HCT116 (cell line): ENCODE results near the gene CHAF1A. TPM values are rescaled to one million over a fixed set of nuclear protein-coding genes. Genes with fewer than 3 reads are reported as not detected.

Experiments
- ATAC-seq: fragments of 200-7000 bp; cut with Tn5 transposase; 2 replicates; pipeline ENCODE4 v1.9.1; 2020; ENCODE audit warnings: mild to moderate bottlenecking, moderate library complexity
- BruUV-seq: library from RNA; stranded (reverse); fragments of 400-500 nt; replicated peaks from 2 replicates; lab custom pipeline; 2021; lab: Mats Ljungman, UMichigan
- CTCF ChIA-PET: fragments of 300-600 bp; sonication (Branson Sonifier 250); formaldehyde crosslinking; loops from one replicate; lab custom pipeline; 2021; ENCODE audit warnings: antibody characterized with exemption; lab: Charles Lee
- POLR2A ChIA-PET: fragments of 300-600, 350-600 bp; sonication (Branson Sonifier 250); formaldehyde crosslinking; loops from one replicate; lab custom pipeline; 2021; ENCODE audit warnings: antibody characterized with exemption; lab: Charles Lee
- RAD21 ChIA-PET, 2 experiments: fragments of 300-600 bp; sonication (Branson Sonifier 250); formaldehyde crosslinking; loops; one replicate each; lab custom pipeline; 2023; ENCODE audit warnings: low total read pairs in 2 of 2; ENCODE audit not compliant: uncharacterized antibody in 2 of 2, unreplicated experiment in 2 of 2, low non-redundant PET in 1 of 2; lab: Charles Lee
- DNase-seq: peaks from one replicate; pipeline ENCODE4 v3.0.0-alpha.2; 2010; ENCODE audit warnings: low read depth, low spot score
- H2AFZ ChIP-seq: fragments of 200-600 bp; shearing (Covaris generic), sonication (generic); 2 replicates; pipeline ENCODE4 v1.6.1; 2017; ENCODE audit warnings: low read depth, mixed run types, mixed read lengths, antibody characterized with exemption, low read length; ENCODE audit not compliant: poor library complexity, severe bottlenecking
- H3K27ac ChIP-seq: 2 replicates; pipeline ENCODE4 v1.5.1; 2012; ENCODE audit warnings: low read depth, low read length
- H3K27me3 ChIP-seq: fragments of 200-600 bp; sonication (generic); 2 replicates; pipeline ENCODE4 v1.6.1; 2016; ENCODE audit warnings: mixed run types, low read length, mixed read lengths; ENCODE audit not compliant: insufficient read depth
- H3K36me3 ChIP-seq, 2 experiments: fragments of 200-500 bp in 1 of 2; fragments of 200-600 bp in 1 of 2; sonication (Bioruptor generic) in 1 of 2; sonication (generic) in 1 of 2; 2 replicates each; pipeline versions ENCODE4 v1.5.1 to v1.6.1; 2014 to 2016; ENCODE audit warnings: low read length in 2 of 2, inconsistent platforms in 1 of 2, mixed read lengths in 1 of 2, mixed run types in 1 of 2; ENCODE audit not compliant: insufficient read depth in 2 of 2, control insufficient read depth in 1 of 2
- H3K4me1 ChIP-seq, 2 experiments: fragments of 200-600 bp in 1 of 2; sonication (generic) in 1 of 2; 2 replicates each; pipeline versions ENCODE4 v1.5.1 to v1.6.1; 2012 to 2017; ENCODE audit warnings: low read length in 2 of 2, inconsistent platforms in 1 of 2, mild to moderate bottlenecking in 1 of 2, mixed read lengths in 1 of 2, mixed run types in 1 of 2, moderate library complexity in 1 of 2; ENCODE audit not compliant: insufficient read depth in 2 of 2, control insufficient read depth in 1 of 2
- H3K4me2 ChIP-seq: fragments of 200-600 bp; sonication (generic); 2 replicates; pipeline ENCODE4 v1.6.1; 2017; ENCODE audit warnings: mixed run types, low read length, mixed read lengths
- H3K4me3 ChIP-seq, 2 experiments: fragments of 200-600 bp in 1 of 2; sonication (generic) in 1 of 2; replicated peaks in 1 of 2; 2 replicates each; pipeline ENCODE4 v1.5.1; 2011 to 2016; ENCODE audit warnings: low read length in 2 of 2, control low read depth in 1 of 2, low read depth in 1 of 2, mild to moderate bottlenecking in 1 of 2, mixed read lengths in 1 of 2, mixed run types in 1 of 2
- H3K79me2 ChIP-seq: fragments of 200-600 bp; sonication (generic); 2 replicates; pipeline ENCODE4 v1.6.1; 2017; ENCODE audit warnings: mild to moderate bottlenecking, mixed run types, low read length, moderate library complexity, mixed read lengths; ENCODE audit not compliant: insufficient read depth
- H3K9ac ChIP-seq: fragments of 200-600 bp; sonication (generic); 2 replicates; pipeline ENCODE4 v1.6.1; 2016; ENCODE audit warnings: low read length, mixed read lengths
- H3K9me2 ChIP-seq: fragments of 200-600 bp; sonication (generic), shearing (Covaris generic); 2 replicates; pipeline ENCODE4 v1.6.1; 2017; ENCODE audit warnings: mixed run types, mild to moderate bottlenecking, moderate library complexity; ENCODE audit not compliant: insufficient read depth
- H3K9me3 ChIP-seq, 2 experiments: fragments of 200-500 bp in 1 of 2; fragments of 200-600 bp in 1 of 2; sonication (Bioruptor generic) in 1 of 2; sonication (generic) in 1 of 2; 2 replicates each; pipeline ENCODE4 v1.6.1; 2014 to 2017; ENCODE audit warnings: low read length in 2 of 2, mixed read lengths in 2 of 2, inconsistent platforms in 1 of 2, low read depth in 1 of 2, mild to moderate bottlenecking in 1 of 2, mixed run types in 1 of 2, moderate library complexity in 1 of 2; ENCODE audit not compliant: control insufficient read depth in 1 of 2, insufficient read depth in 1 of 2
- H4K20me1 ChIP-seq: fragments of 200-600 bp; sonication (generic), shearing (Covaris generic); 2 replicates; pipeline ENCODE4 v1.6.1; 2017; ENCODE audit warnings: mixed run types, mild to moderate bottlenecking, moderate library complexity; ENCODE audit not compliant: insufficient read depth
- CBX3 ChIP-seq: IDR thresholded peaks from 2 replicates; pipeline ENCODE4 v1.6.1; 2012; ENCODE audit warnings: low read depth
- CEBPB ChIP-seq: IDR thresholded peaks from 2 replicates; pipeline ENCODE4 v1.6.1; 2012; ENCODE audit warnings: low read depth
- CTCF ChIP-seq, 3 experiments: fragments of 200-600 bp in 1 of 3; sonication (generic) in 1 of 3; IDR thresholded peaks in 2 of 3; conservative IDR thresholded peaks in 1 of 3; 2 replicates each; pipeline ENCODE4 v1.5.1; 2012 to 2017; ENCODE audit warnings: low read depth in 2 of 3, low read length in 2 of 3, antibody characterized with exemption in 1 of 3, borderline replicate concordance in 1 of 3, control low read depth in 1 of 3, mild to moderate bottlenecking in 1 of 3, mixed read lengths in 1 of 3, mixed run types in 1 of 3, moderate library complexity in 1 of 3; ENCODE audit not compliant: insufficient read depth in 1 of 3
- ELF1 ChIP-seq: IDR thresholded peaks from 2 replicates; pipeline ENCODE4 v1.6.1; 2012; ENCODE audit warnings: low read depth, borderline replicate concordance
- EZH2 ChIP-seq: fragments of 200-600 bp; sonication (generic); IDR thresholded peaks from 2 replicates; pipeline ENCODE4 v1.6.1; 2017; ENCODE audit warnings: antibody characterized with exemption, mixed run types
- EZH2phosphoT487 ChIP-seq: fragments of 200-600 bp; IDR thresholded peaks from 2 replicates; pipeline ENCODE4 v1.6.1; 2018; ENCODE audit warnings: antibody characterized with exemption, borderline replicate concordance
- FOSL1 ChIP-seq: IDR thresholded peaks from 2 replicates; pipeline ENCODE4 v1.6.1; 2012; ENCODE audit warnings: low read depth
- JUND ChIP-seq: IDR thresholded peaks from 2 replicates; pipeline ENCODE4 v1.6.1; 2012
- MAX ChIP-seq: IDR thresholded peaks from 2 replicates; pipeline ENCODE4 v1.6.1; 2012
- POLR2A ChIP-seq: IDR thresholded peaks from 2 replicates; pipeline ENCODE4 v1.7.0; 2011; ENCODE audit warnings: borderline replicate concordance; ENCODE audit not compliant: insufficient read depth, insufficient read length; ENCODE audit errors: extremely low read depth
- RAD21 ChIP-seq: IDR thresholded peaks from 2 replicates; pipeline ENCODE4 v1.6.1; 2012; ENCODE audit warnings: low read depth, mild to moderate bottlenecking
- REST ChIP-seq: IDR thresholded peaks from 2 replicates; pipeline ENCODE4 v1.6.1; 2012; ENCODE audit warnings: low read depth
- SP1 ChIP-seq: IDR thresholded peaks from 2 replicates; pipeline ENCODE4 v1.6.1; 2012; ENCODE audit warnings: low read depth
- YY1 ChIP-seq: IDR thresholded peaks from 2 replicates; pipeline ENCODE4 v1.6.1; 2011; ENCODE audit warnings: low read length, low read depth, moderate library complexity, mild to moderate bottlenecking; ENCODE audit not compliant: insufficient replicate concordance; ENCODE audit errors: extremely low read depth
- ZBTB33 ChIP-seq: IDR thresholded peaks from 2 replicates; pipeline ENCODE4 v1.6.1; 2011; ENCODE audit warnings: mild to moderate bottlenecking, low read length, moderate library complexity; ENCODE audit not compliant: insufficient replicate concordance; ENCODE audit errors: extremely low read depth
- ZFX ChIP-seq: fragments of 450-650 bp; IDR thresholded peaks from 2 replicates; pipeline ENCODE4 v1.6.1; 2017
- ZNF274 ChIP-seq: fragments of 200-500 bp; sonication (Bioruptor generic); IDR thresholded peaks from 2 replicates; pipeline ENCODE4 v1.6.1; 2014; ENCODE audit warnings: mild to moderate bottlenecking, low read depth, low read length, inconsistent platforms
- intact Hi-C: fragments of 100-400 bp; cut with micrococcal nuclease; formaldehyde crosslinking; loops from 2 replicates; pipeline ENCODE4 v1.10.0; 2022
- total RNA-seq: library from RNA; stranded (reverse); gene quantifications from one replicate; pipeline ENCODE4 v1.2.1, GENCODE V29; 2021; ENCODE audit not compliant: unreplicated experiment

Gene CHAF1A
- total RNA-seq, 1 experiment from 2014 or later, result 69.9 TPM

GRCh38 chr19:4389064-4389375, 13.4 kb upstream of the CHAF1A start:
- TF ChIP-seq REST (no peak), SP1 (no peak), CTCF (IDR thresholded peaks at IDR 0.05 in 2 of 3, conservative IDR thresholded peaks at IDR 0.05 in 1 of 3; ENCODE audit: borderline replicate concordance in 1 of 3, insufficient read depth in 1 of 3, low read depth in 2 of 3, low read length in 2 of 3) (no peak), ZFX (no peak), JUND (no peak), FOSL1 (no peak), EZH2 (no peak), EZH2phosphoT487 (no peak), ZNF274 (no peak), CBX3 (no peak), MAX (no peak), POLR2A (no peak), YY1 (no peak), ELF1 (no peak), RAD21 (no peak), ZBTB33 (no peak), CEBPB (no peak)
- Histone ChIP-seq H3K36me3 (peaks cover 4% of the 10 kb centered on the region in 2 experiments; a peak in 3 of 4 replicates), H2AFZ (no peak overlapping the region), H3K9ac (no peak overlapping the region), H3K9me3 (no peaks in the 10 kb centered on the region), H3K9me2 (no peaks in the 10 kb centered on the region), H3K4me3 (no peak overlapping the region), H3K79me2 (peaks cover 96% of the 10 kb centered on the region), H3K27ac (no peak overlapping the region), H4K20me1 (peaks cover 4% of the 10 kb centered on the region; the same call in 1 of the 2 replicates), H3K4me1 (no peaks in the 10 kb centered on the region), H3K4me2 (no peak overlapping the region), H3K27me3 (no peaks in the 10 kb centered on the region)
- ChIA-PET POLR2A (no interaction called here), CTCF (no interaction called here), RAD21 (no interaction called here)
- BruUV-seq, result no TSS peak
- no peak for ATAC-seq
- intact Hi-C loops, result no loop called here
- DNase-seq, result no peak
